ENCODE results near the gene BSN.
"Not testable (repeated sequence)": the region's sequence is repeated elsewhere in the genome, so short reads cannot be mapped to it uniquely, and the experiment has no call there.

BSN gene

GRCh38 chr3:49535971-49536874 lies 18.1 kb upstream of the BSN start:
- no peak for DNase-seq

GRCh38 chr3:49536875-49537533 lies 17.3 kb upstream of the BSN start:
- no peak for DNase-seq

GRCh38 chr3:49539659-49540560 lies 14.4 kb upstream of the BSN start:
- DNase-seq = peak; percentile 86

- no peak for DNase-seq
These were observed 2.2 kb upstream of the BSN start for GRCh38 chr3:49552087-49552486.

- no peak for DNase-seq
These were observed 969 bp upstream of the BSN start for GRCh38 chr3:49553324-49553691.

- DNase-seq = peak; percentile 55
These were observed 472 bp downstream of the BSN start for GRCh38 chr3:49554633-49555265.

- DNase-seq = no peak
These were observed 2.4 kb downstream of the BSN start for GRCh38 chr3:49556500-49557275.

- DNase-seq = no peak
These were observed 8.8 kb downstream of the BSN start for GRCh38 chr3:49563040-49563578.

GRCh38 chr3:49563766-49564165 lies 9.5 kb downstream of the BSN start:
- no peak for DNase-seq

GRCh38 chr3:49566312-49566711 lies 12.0 kb downstream of the BSN start:
- DNase-seq = no peak

- DNase-seq = no peak
These were observed 13.1 kb downstream of the BSN start for GRCh38 chr3:49567406-49567805.

- DNase-seq = no peak
These were observed 14.7 kb downstream of the BSN start for GRCh38 chr3:49568965-49569364.

GRCh38 chr3:49570028-49570654 lies 15.9 kb downstream of the BSN start:
- DNase-seq = no peak

GRCh38 chr3:49582177-49582576 lies 27.9 kb downstream of the BSN start:
- no peak for DNase-seq

- DNase-seq = not testable (repeated sequence)
These were observed 31.0 kb downstream of the BSN start for GRCh38 chr3:49585261-49585755.

- DNase-seq = no peak
These were observed 37.3 kb downstream of the BSN start for GRCh38 chr3:49591615-49592014.

- no peak for DNase-seq
These were observed 38.8 kb downstream of the BSN start for GRCh38 chr3:49593041-49593440.

GRCh38 chr3:49600781-49601180 lies 46.5 kb downstream of the BSN start:
- DNase-seq = no peak

- no peak for DNase-seq
These were observed 47.2 kb downstream of the BSN start for GRCh38 chr3:49601358-49602048.

- DNase-seq = no peak
These were observed 47.8 kb downstream of the BSN start for GRCh38 chr3:49602049-49602554.
